GM12875 (cell line): ENCODE measurements around the gene HOXA10.
A peak's percentile ranks its signal among the peaks of the same experiment; 100 is the strongest.

Experiments used
- H3K4me3 ChIP-seq: one replicate; pipeline ENCODE4 v1.5.1; 2011; ENCODE audit warnings: low read depth, low read length, control low read depth
- TF ChIP-seq, protein P1 (sequence below): IDR thresholded peaks from 2 replicates; pipeline ENCODE4 v1.5.1; 2011; ENCODE audit warnings: low read depth, mild to moderate bottlenecking, control low read depth, inconsistent platforms, low read length, moderate library complexity, borderline replicate concordance; ENCODE audit not compliant: insufficient read depth

Gene HOXA10

GRCh38 chr7:27203365-27203953, 29.3 kb upstream of the HOXA10 start:
- TF ChIP-seq, protein P1, sequence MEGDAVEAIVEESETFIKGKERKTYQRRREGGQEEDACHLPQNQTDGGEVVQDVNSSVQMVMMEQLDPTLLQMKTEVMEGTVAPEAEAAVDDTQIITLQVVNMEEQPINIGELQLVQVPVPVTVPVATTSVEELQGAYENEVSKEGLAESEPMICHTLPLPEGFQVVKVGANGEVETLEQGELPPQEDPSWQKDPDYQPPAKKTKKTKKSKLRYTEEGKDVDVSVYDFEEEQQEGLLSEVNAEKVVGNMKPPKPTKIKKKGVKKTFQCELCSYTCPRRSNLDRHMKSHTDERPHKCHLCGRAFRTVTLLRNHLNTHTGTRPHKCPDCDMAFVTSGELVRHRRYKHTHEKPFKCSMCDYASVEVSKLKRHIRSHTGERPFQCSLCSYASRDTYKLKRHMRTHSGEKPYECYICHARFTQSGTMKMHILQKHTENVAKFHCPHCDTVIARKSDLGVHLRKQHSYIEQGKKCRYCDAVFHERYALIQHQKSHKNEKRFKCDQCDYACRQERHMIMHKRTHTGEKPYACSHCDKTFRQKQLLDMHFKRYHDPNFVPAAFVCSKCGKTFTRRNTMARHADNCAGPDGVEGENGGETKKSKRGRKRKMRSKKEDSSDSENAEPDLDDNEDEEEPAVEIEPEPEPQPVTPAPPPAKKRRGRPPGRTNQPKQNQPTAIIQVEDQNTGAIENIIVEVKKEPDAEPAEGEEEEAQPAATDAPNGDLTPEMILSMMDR: no peak
- H3K4me3 ChIP-seq: no peak overlapping the region

DNA sequence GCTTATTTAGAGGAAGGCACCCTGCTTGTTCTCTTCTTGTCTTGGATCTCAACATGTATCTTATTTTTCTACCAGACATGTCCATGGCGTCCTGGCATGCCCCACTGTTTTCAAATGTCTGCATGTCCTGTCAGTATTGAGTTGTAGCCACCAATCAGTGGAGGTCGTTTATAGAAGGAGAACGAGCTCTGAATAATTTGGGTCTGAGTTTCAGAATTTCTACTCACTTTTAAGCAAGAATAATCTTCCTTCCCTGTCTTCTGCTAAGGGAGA, 28.7 kb upstream of the HOXA10 start:
- H3K4me3 ChIP-seq: no peak overlapping the region

DNA sequence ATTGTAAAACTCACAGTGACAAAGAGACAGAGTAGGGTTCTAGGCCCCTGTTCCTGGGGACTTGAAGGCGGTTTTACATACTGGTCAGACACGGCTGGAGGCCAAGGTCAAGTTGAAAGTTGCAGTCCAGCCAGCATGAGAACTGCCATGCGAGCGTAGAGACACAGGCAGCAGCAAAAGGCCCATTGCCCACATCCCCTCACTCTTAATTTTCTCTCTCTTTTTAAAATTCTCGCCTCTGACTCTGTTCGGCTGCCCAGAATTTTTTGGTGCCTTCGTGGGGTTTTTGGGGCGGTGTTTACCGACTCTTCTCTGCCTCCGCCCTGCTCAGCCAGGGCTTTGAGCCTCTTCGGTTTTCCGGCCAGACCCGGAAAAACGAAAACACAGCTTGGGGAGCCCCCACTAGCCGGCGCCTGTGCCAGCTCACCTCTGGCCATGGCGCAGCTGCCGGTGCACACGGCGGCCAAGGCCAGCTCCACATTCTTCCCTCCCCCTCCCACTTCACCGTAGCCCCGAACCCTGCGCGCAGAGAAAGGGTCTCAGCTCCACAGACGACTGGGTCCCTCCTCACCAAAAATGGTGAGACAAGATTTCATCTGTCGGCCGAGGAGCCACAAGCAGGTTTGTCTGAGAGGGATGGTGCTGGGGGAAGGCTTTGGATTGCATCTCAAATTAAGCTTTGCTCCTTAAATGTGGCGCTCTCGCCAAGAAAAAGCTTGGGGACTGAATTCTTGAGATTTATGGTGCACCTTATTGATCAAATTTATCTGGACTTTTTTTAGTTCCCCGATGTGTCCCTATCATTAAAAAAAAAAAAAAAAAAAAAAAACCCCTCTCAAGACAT, 28.1 kb upstream of the HOXA10 start:
- TF ChIP-seq, protein P1: no peak

More for the DNA sequence above, 28.7 kb upstream of the HOXA10 start:
- TF ChIP-seq, protein P1: no peak

DNA sequence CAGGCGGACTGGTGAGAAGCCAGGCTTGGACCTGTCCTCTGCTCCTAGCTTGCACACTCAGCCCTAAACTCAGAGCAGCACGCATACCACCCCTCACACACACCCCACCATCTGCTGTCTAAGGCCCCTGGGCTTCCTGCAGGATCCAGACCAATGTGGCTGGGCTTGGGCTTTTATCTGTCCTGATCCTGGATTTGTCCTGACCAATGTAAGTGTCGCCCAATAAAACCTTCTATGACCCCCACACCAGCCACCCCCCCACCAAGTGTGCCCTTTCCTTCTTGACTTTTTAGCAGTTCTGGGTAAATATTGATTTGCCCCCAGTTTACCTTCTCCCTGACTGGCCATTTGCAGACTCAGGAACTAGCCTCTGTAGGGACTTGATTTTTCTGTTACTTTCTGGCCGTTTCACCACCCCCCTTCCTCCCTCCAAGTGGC, 27.5 kb upstream of the HOXA10 start:
- TF ChIP-seq, protein P1: no peak
- no peak overlapping the region for H3K4me3 ChIP-seq

More for the DNA sequence above, 28.1 kb upstream of the HOXA10 start:
- no peak overlapping the region for H3K4me3 ChIP-seq

DNA sequence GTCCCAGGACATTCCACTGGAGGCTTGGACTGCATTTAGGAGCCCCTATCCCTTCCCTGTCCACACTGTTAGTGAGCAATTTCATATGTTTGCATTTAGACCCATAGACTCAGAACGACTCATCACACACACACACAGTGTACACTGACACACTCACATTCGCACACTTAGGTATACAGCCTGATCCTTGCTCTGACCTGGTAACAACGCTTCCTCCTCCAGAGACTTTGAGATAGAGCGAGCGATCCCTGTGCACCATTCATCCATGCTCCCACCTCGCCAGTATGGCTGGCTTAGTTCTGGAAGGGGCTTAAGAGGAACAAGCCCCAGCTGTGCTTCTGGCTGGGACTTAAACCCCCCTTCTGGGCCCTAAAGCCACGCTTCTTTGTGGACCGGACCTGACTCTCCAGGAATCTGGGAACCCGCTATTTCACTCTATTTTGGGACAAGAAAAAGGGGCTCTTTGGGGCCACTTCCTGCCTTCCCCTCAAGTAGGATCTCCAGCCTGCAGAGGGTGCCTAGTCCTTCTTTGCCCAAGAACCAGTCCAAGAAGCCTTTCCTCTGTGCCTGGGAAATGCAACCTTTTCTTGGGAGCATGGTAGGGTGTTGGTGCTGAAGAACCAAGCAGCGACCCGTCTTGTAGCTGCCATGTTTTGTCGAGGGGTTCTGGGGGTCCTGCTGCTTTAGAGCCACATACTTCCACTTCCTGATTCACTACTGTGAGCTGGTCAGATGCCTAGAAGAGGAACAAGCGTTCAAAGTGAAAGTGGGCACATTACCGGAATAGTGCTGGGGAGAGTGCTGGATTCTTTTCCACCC, 26.9 kb upstream of the HOXA10 start:
- H3K4me3 ChIP-seq: no peak overlapping the region
- TF ChIP-seq, protein P1: no peak

GRCh38 chr7:27199849-27200760, 26.0 kb upstream of the HOXA10 start, which contains the start of gene HOXA13:
Gene HOXA13, minus strand, starts transcription at chr7:27200091. Its CDS starts 14 bp downstream, at chr7:27200077.
- peak within 1 kb of the TSS; percentile 34 for H3K4me3 ChIP-seq
- TF ChIP-seq, protein P1: no peak
